SW 1271 (cell line): ENCODE data around the gene PUM1.
A peak's percentile ranks its signal among the peaks of the same experiment; 100 is the strongest.
"Not testable (repeated sequence)": the region's sequence is repeated elsewhere in the genome, so short reads cannot be mapped to it uniquely, and the experiment has no call there.

Source experiments
- DNase-seq, 2 experiments: peaks; one replicate each; lab custom pipeline; 2025; lab: John Stamatoyannopoulos, UW

PUM1 gene

DNA sequence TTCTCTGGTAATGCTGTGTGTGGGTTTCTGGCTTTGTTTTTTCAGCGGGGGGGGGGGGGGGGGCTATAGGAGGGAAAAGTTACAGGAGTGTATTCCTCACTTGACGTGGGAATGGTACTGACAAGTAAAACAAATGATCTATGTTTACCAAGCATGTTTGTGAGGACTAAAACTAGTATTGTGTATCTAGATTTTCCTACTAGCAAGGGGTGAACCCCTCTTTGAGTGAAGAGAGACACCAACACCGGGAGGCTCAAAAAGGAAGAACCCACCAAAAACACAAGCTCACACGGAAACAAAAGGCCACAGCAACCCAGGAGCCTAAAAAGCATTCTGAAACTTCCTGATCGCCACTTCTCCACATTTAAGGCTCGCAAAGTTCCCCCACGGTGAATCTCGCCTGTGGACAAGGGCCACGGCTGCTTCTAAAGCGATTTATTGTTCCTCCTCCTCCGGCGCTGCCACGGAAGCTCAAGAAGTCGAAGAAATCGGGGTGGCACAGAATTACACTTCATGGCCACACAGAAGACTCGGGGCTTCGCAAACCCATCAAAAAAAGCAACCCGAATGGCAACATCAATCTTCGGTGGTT is 703 bp downstream of the PUM1 start:
- peak in 1 of 2 experiments; percentile 44 for DNase-seq

DNA sequence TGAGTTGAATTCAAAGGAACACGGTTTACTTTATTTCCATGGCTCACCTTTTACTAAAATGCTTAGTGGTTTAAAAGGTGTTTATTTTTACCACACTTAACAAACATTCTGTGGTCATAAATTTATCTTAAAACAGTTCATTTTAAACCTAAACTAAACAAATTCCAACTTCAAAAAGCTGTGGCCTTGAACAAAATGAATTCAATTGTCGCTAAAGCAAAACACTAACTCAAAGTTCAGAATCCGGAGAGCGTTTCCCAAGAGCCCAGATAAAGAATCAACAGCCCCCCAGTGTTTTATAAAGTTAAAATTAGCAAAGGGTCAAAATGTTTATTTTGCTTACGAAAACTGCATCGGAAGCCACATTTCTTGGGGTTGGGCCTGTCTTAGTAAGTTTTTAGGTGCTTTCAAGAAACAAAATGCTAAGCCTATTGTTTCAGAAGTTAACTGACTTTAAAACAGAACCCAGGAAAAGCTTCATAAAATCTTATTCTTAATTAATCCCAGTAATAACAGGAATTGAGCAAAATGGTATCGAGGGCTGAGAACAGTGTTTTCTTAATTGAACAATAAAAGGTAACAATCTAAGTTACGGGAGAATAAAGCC is 1.3 kb downstream of the PUM1 start:
- peak in 1 of 2 experiments; percentile 44 for DNase-seq

DNA sequence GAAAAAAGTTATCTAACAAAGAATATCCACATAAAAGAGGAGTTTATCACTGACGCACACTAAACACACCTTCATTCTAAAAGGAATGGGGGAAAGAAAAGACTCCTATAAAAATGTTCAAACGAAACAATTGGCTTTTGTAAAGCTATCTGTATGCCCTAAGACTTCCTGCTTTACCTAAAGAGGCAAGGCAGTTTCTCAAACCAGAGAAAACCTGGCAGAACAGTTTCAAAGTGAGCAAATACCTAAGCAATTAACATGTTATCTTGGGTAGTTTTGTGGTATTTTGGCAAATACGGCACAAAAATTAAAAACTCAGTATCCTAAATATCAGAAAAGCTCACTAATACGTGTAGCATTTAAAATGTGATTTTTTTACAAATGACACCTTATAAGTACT is 1.9 kb downstream of the PUM1 start:
- DNase-seq, result peak in 1 of 2 experiments; percentile 30

DNA sequence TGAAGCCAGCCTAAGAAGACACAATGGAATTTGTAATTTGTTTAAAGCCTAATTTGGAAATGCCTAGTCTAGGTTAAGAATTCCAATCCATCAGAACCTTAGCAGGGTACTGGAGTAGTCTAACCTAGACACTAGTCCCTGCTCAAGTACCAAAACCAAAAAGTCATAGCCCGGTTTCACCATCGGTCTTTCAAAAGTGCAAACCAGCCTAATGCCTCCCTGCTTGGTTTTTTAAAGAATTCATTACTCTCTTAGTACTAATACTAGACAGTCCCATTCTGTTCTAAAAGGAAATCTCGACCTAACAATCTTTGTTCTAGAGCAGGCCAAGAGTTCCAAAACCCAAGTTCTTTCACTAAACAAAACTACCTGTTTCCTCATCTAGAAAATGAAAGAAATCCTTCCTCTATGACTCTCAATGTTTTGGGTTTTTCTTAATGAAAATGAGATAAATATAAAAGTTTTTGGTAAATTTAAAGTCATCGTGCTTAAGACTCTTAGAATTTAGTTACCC is 2.6 kb downstream of the PUM1 start:
- DNase-seq, result no peak

DNA sequence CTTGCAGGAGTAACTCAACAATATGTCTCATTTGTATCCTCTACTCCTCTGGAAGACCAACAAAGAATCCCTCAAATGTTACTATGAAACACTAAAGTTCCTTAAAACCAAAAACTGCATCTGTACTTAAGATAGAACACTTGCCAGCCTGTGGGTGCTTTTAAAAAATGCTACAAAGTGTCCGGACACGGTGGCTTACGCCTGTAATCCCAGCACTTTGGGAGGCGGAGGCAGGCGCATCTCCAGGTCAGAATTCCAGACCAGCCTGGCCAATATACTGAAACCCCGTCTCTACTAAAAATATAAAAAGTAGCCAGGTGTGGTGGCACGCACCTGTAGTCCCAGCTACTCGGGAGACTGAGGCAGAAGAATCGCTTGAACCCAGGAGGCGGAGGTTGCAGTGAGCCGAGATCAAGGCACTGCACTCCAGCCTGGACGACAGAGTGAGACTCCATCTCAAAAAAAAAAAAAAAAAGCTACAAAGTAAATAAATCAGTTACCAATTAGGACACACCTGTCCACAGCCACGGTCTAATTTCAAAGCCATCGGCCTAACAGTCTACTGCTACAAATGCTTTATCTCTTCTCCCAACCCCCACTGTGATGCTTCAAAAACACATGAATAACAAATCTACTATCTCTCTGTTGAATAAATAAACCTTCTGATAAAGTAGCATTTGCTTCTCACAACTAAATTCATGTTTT is 3.2 kb downstream of the PUM1 start:
- not testable (repeated sequence) for DNase-seq

DNA sequence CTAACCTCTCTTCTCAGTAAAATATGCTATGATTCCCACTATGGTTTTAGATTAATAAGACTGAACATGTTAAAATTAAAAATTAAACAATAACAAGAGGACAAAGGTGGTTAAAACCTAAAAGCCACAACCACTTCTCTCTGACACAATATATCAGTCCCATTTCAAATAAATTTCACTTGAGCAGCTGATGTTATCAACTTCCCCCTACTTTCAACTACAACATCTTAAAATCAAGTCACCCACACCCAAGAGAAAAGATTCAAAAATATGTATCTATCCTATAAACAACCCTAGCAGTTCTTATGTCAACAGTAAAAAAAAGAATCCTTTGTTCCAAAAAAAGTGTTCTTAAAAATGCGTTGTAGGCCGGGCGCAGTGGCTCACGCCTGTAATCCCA is 7.5 kb downstream of the PUM1 start:
- DNase-seq, result no peak

DNA sequence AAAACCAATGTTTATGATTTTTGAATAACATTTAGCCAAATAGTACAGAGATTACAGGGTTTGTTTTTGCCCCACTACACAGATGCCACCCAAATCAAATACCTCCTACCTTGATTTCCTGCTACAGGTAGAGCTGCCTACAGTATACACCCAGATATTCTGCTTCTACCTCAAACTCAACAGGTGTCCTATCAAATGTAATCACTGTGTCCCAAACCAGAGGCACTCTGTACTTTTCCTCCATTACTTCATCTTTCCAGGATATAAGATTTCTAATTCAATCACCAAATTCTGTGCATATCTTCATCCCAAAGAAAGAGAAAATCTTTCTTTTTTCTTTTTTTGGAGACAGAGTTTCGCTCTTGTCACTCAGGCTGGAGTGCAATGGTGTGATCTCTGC is 9.6 kb downstream of the PUM1 start:
- no peak for DNase-seq

DNA sequence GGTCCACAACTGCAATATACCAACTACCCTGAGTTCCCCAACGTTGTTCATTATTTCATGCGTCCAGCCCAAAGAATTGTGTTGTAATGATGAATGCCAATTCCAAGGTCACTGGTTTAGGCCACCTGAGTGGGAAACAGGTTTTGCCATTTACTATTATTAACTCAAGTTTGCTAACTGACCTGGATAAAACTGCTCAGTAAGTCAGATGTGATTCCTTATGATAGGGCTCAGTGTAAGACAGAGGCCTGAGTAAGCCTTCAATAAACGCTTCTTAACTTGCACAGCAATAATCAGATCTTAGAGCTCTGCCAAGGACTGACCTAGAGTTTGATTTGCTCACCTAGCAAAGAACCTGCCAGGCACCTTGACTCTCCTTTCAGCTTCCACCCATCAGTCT is 10.0 kb downstream of the PUM1 start:
- DNase-seq, result no peak

DNA sequence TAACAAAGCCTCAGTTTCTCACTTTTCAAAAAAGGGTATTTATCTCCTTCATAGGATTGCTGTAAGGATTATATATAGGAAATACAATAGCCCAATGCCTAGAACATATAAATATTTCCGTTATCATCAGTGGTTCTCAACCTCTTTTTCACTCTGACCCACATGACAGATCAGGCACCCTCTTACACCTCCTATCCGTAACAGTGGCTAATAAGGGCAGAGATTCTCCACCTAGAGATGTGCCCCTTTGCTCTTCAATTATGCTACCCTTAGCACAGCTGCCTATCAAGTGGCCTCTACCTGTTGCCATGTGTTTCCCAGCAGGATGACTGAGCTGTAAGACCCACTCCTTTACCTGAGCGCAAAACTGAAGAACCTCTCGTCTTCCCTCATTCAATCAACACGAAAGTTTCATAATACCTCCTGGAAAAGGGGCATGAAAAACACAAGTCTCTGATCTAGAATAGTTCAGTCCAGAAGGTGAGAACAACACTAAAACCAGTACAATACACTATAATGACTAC is 10.5 kb downstream of the PUM1 start:
- DNase-seq, result no peak

DNA sequence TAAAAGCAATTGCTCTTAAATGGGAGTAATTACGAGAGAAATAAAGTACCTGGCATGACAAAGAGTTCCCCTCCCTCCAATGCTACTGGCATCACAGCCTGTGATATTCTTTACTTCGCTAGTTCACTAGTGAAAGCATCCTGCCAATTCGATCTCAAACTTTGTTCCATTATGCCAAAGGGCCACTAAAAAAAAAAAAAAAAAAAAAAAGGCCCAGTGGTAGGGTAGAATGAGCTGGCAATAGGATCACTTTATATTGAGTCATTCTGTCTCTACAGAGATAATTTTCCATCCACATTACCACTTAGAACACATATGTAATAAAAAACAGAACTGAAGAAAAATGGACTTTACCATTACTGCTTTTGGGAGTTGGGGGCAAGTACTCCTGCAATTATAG is 11.2 kb downstream of the PUM1 start:
- no peak for DNase-seq

DNA sequence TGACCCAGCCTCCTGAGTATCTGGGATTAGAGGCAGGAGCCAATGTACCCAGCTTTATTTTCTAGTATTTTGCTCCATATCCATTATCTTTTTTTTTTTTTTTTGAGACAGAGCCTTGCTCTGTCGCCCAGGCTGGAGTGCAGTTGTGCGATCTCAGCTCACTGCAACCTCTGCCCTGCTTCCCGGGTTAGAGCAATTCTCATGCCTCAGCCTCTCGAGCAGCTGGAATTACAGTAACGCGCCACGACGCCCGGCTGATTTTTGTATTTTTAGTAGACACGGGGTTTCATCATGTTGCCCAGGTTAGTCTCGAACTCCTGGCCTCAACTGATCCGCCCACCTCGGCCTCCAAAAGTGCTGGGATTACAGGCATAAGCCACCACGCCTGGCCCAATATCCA is 12.9 kb downstream of the PUM1 start:
- DNase-seq, result not testable (repeated sequence)

DNA sequence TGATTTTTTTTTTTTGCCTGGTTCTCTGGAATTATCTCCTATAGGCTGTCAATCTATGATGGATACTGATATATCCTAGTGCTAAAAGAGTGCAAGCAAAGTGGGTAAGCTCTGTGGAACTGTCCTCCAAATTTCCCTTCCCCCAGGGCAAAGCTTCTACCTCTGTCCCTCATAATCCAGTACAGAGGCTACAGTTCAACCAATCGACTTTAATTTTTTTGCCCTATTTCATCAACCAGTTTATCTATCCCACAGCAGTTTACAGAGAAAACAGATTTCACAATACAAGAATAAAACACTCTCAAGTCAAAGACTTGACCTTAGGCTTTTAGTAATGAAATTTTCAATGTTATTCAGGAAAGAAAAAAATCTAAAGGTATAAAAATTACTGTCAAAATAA is 13.9 kb downstream of the PUM1 start:
- no peak for DNase-seq

DNA sequence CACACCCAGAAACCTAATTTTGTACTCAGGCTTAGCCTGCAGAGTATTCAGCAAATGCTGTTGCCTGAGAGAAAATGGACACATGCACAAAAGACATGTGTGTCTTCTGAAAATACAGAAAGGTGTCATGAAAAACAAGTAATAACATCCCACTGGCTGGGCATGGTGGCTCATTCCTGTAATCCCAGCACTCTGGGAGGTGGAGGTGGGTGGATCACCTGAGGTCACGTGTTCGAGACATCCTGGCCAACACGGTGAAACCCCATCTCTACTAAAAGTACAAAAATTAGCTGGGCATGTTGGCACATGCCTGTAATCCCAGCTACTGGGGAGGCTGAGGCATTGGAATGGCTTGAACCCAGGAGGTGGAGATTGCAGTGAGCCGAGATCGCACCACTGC is 18.0 kb downstream of the PUM1 start:
- not testable (repeated sequence) for DNase-seq

DNA sequence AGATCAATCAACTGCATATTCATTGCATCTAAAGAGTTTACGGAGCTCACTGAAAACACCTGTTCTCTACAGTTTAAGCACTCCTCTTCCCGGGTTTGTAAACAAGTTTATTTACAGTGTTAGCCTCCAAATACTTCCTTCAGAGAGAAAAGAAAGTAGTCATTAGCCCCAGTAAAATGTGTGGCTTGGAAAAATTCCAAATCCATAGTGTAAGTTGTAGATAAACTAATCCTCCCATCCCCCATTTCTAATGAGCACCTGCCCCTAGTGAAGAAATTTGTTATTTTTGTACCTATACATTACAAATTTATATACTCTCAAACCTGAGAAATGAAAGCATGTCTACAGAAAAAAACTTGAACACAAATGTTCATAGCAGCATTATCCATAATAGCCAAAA is 21.9 kb downstream of the PUM1 start:
- DNase-seq, result no peak

DNA sequence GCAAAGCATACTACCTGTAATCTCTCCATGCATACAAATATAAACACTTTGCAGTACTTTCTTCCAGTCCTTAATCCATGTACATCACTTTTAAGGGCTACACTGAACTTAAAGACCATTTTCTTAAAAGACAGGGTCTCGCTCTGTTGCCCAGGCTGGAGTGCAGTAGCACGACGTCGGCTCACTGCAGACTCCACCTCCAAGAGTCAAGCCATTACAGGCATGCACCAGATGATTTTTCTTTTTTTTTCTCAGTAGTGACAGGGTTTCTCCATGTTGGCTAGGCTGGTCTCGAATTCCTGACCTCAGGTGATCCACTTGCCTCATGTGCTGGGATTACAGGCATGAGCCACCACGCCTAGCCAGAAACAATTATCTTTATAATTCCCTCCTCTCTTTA is 22.9 kb downstream of the PUM1 start:
- DNase-seq, result no peak

DNA sequence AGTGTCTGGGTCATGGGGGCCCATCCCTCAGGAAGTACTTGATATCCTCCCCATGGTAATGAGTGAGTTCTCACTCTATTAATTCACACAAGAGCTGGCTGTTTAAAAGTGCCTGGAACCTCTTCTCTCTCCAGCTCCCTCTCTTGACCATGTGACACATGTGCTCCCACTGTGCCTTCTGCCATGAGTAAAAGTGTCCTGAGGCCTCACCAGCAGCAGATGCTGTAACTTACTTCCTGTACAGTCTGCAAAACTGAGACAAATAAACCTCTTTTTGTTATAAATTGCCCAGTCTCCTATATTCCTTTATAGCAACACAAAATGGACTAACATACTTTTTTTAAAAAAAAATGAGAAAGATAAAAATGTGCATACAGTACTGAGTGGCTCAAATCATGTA is 24.0 kb downstream of the PUM1 start:
- DNase-seq, result no peak

DNA sequence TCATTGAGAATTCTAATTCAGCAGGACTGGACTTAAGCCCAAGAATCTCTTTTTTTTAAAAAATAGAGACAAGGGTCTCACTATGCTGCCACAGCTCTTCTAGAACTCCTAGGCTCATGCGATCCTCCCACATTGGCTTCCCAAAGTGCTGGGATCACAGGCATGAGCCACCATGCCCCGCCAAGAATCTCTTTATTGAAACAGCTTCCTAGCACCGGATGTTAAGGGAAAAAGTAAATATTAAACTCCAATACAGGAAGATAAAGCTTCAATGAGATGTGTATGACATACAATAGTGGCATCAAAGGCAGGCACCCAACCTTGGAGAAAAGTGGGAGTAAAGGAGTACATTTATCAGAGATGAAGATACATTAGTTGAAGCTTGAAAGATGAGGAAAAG is 25.5 kb downstream of the PUM1 start:
- no peak for DNase-seq

DNA sequence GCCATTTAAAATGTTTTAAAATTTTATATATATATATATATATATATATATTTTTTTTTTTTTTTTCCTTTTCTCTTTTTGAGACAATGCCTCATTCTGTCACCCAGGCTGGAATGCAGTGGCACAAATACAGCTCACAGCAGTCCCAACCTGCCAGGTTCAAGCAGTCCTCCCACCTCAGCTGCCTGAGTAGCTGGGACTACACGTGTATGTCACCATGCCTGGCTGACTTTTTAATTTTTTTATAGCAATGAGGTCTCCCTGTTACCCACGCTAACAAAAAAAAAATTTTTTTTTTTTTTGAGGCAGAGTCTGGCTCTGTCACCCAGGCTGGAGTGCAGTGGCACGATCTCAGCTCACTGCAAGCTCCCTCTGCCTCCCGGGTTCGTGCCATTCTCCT is 26.6 kb downstream of the PUM1 start:
- not testable (repeated sequence) for DNase-seq

DNA sequence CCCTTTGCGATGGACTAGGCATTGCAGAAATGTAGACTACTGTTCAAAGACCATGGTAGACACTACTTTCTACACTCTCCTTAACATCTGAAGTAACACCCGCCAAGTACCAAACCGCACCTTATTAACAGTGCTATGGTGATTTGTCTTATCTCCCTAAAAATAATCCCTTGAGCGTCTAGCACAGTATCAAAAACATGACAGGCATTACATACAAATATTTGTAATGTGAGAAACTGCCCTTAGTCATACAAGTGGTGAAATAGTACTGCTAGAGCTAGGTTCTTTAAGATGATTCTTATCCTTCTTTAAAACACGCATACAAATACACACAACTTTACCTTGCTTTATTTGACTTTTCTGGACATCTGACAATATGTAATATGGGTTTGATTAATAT is 27.2 kb downstream of the PUM1 start:
- no peak for DNase-seq

DNA sequence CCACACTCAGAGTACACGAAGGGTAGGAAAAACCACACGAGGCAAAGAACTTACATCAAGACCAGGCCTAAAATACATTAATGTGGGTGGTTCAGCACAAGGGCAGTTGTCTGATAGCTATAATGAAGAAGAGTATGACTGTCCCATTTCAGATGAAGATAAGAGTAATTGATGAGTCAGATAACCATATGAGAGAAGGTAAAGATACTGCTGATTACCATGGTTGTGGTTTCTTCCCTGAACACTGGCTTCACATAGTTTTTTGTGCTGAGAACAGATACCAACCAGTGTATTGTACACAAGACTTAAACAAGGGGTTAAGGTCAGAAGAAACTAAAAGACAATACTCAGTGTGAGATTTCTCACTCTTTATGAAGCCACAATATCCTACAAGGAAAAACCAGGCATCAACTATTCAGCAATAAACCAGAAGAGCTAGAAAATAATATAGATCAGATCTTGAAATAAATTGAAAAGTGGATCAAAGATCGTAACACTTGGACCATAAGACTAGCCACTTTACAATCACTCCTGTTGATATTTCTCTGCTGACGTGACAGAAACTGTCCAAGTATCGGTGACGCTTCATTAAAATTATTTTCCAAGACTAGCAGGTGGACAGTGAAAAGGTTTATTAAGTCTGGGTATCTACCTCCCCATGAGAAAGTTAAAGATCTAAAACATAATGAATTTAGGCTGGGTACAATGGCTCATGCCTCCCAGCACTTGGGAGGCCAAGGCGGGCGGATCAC is 28.6 kb downstream of the PUM1 start:
- DNase-seq, result no peak

DNA sequence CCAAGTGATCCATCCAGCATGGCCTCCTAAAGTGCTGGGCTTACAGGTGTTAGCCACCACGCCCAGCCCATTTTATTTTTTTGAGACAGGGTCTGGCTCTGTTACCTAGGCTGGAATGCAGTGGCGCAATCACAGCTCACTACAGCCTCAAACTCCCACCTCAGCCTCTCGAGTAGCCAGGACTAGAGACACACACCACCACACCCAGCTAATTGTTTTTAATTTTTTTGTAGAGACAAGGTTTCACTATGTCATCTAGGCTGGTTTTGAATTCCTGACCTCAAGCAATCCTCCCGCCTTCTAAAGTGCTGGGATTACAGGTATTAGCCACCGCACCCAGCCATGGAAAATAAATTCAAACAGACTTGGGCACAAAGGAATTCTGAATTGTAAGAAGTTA is 31.9 kb downstream of the PUM1 start:
- no peak for DNase-seq

DNA sequence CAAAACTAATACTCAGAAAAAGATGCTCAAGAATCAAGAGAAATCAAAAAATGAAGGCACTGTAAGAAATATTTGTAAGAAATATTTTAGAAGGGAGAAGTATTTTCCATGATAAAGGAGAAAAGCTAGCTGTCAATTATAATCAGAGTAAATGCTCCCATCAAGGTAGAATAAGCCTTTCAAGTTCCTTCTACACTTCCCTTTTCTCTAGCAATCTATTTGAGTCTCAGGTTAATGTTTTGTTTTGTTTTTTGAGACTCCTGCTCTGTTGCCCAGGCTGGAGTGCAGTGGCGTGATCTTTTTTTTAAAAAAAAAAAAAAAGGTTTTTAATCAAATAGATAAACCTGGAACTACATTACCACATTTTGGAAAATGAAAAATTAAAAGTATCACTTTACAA is 33.3 kb downstream of the PUM1 start:
- no peak for DNase-seq
